Naive thymus-derived CD8-positive, alpha-beta T cell (primary cell): ENCODE data around the gene COPB1. TPM values are rescaled to one million over a fixed set of nuclear protein-coding genes. Genes with fewer than 3 reads are reported as not detected.

Source experiments
- ATAC-seq, 2 donors: fragments of 150-1000 bp; cut with Tn5 transposase in 1 of 2; sonication (Bioruptor Pico), chemical (Tn5 transposase) in 1 of 2; 1 replicate in 1 of 2; 2 replicates in 1 of 2; pipeline ENCODE4 v1.10.0; 2021; ENCODE audit warnings: mild to moderate bottlenecking in 2 of 2, moderate library complexity in 2 of 2
- POLR2A ChIA-PET: fragments of 350-600 bp; sonication (Branson Sonifier 250); formaldehyde crosslinking; loops from one replicate; lab custom pipeline; 2021; ENCODE audit warnings: antibody characterized with exemption; lab: Charles Lee
- DNase-seq, 10 donors: peaks; one replicate each; pipeline versions ENCODE4 v3.0.0 to v3.0.0-alpha.2; 2020 to 2022
- H3K27ac Mint-ChIP-seq, 10 donors: one replicate each; pipeline ENCODE4 v1.8.0; 2020 to 2022; ENCODE audit warnings: mild to moderate bottlenecking in 10 of 10, mixed read lengths in 10 of 10, moderate library complexity in 4 of 10, inconsistent platforms in 1 of 10
- H3K27me3 Mint-ChIP-seq, 5 donors: one replicate each; pipeline ENCODE4 v1.8.0; 2021 to 2022; ENCODE audit warnings: mixed read lengths in 5 of 5
- H3K36me3 Mint-ChIP-seq, 3 donors: one replicate each; pipeline ENCODE4 v1.8.0; 2020 to 2022; ENCODE audit warnings: mixed read lengths in 3 of 3, mild to moderate bottlenecking in 2 of 3, inconsistent platforms in 1 of 3
- H3K4me1 Mint-ChIP-seq, 4 donors: one replicate each; pipeline ENCODE4 v1.8.0; 2021 to 2022; ENCODE audit warnings: mixed read lengths in 4 of 4
- H3K4me3 Mint-ChIP-seq, 10 donors: one replicate each; pipeline ENCODE4 v1.8.0; 2020 to 2022; ENCODE audit warnings: mild to moderate bottlenecking in 10 of 10, mixed read lengths in 10 of 10, moderate library complexity in 6 of 10, inconsistent platforms in 1 of 10
- H3K9me3 Mint-ChIP-seq, 9 donors: one replicate each; pipeline ENCODE4 v1.8.0; 2020 to 2022; ENCODE audit warnings: mixed read lengths in 9 of 9, mild to moderate bottlenecking in 3 of 9, inconsistent platforms in 1 of 9, moderate library complexity in 1 of 9
- polyA plus RNA-seq, 3 donors: library from polyadenylated mRNA; unstranded; fragments of 300-500 nt; fragmentation: Illumina TruSeq; gene quantifications; one replicate each; pipeline ENCODE4 v1.2.3, GENCODE V29; 2021
- total RNA-seq, 8 experiments: library from RNA in 2 of 8; stranded (reverse) in 2 of 8; gene quantifications; one replicate each; pipeline ENCODE4 v1.2.3 and lab custom pipeline; 2021 to 2026

Gene COPB1
- total and polyA plus RNA-seq, 5 experiments from 2014 or later: 46.6 to 79.6 (median 67.7) TPM

- DNase-seq (no peak), ATAC-seq (no peak)
- Mint-ChIP-seq H3K9me3 (no peaks in the 10 kb centered on the region), H3K4me1 (peaks cover 0 to 36% (median 8%) of the 10 kb centered on the region in 4 donors), H3K27ac (peak overlapping the region in 1 of 10 donors; percentile 48), H3K36me3 (peaks cover 0 to 29% (median 0%) of the 10 kb centered on the region in 3 donors), H3K27me3 (no peaks in the 10 kb centered on the region), H3K4me3 (no peak overlapping the region)
- POLR2A ChIA-PET: no interaction called here
Measured at GRCh38 chr11:14449302-14449714, 50.3 kb downstream of the COPB1 start.

DNA sequence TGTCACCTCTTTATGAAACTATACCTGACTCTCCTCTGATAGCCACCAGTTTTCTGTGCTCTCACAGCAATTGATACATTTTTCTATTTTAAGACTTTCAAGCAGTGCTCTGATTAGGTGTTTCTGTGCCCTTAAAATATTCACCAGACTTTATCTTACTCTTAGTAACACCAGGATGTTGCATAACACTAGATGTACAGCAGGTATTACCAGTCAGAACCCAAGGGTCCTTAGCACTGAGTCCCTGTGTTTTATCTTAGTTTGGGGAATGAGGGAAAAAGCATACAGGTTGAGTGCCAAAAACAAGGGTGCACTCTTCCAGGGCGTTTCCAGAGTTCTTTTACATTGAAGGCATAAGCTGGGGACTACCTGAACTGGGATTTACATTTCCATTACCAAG, 51.4 kb downstream of the COPB1 start:
- POLR2A ChIA-PET: no interaction called here
- no peaks in the 10 kb centered on the region for H3K9me3 Mint-ChIP-seq

DNA sequence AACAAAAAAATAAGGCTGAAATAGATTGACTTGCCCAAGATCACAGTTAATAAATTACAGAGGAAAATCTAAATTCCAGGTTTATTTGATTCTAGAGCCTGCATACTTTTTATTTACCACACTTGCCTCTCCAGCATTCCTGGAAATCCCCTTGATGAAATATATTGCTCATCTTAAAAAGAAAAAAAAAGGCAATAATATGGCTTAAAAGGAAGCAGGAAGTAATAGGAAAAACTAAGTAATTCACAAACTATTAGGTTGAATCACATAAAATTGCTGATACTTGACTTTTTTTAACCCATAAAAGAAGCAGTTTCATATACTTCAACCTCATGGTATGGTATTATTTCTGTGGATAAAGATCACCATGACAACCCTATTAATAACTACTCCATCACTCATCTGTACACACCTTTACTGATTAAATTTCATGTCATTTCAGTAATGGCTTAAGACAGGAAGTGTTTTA, 52.9 kb downstream of the COPB1 start:
- Mint-ChIP-seq H3K4me3 (no peak overlapping the region), H3K36me3 (peaks cover 0 to 14% (median 5%) of the 10 kb centered on the region in 3 donors), H3K4me1 (peaks cover 0 to 30% (median 7%) of the 10 kb centered on the region in 4 donors), H3K27ac (peak overlapping the region in 1 of 10 donors; percentile 61), H3K9me3 (no peaks in the 10 kb centered on the region), H3K27me3 (no peaks in the 10 kb centered on the region)
- POLR2A ChIA-PET: no interaction called here
- DNase-seq: no peak
- ATAC-seq: no peak

More for the DNA sequence above, 51.4 kb downstream of the COPB1 start:
- Mint-ChIP-seq H3K27me3 (no peaks in the 10 kb centered on the region), H3K4me3 (no peak overlapping the region), H3K36me3 (peaks cover 0 to 27% (median 0%) of the 10 kb centered on the region in 3 donors), H3K4me1 (peaks cover 0 to 36% (median 8%) of the 10 kb centered on the region in 4 donors), H3K27ac (peak overlapping the region in 1 of 10 donors; percentile 41)
- DNase-seq (no peak), ATAC-seq (no peak)

- no peaks in the 10 kb centered on the region for H3K9me3 Mint-ChIP-seq
- H3K27me3 Mint-ChIP-seq: no peaks in the 10 kb centered on the region
- H3K4me3 Mint-ChIP-seq: no peak overlapping the region
- H3K27ac Mint-ChIP-seq: peak overlapping the region in 1 of 10 donors; percentile 22
- H3K36me3 Mint-ChIP-seq: peaks cover 0 to 7% (median 5%) of the 10 kb centered on the region in 3 donors
- POLR2A ChIA-PET: no interaction called here
- ATAC-seq (no peak), DNase-seq (no peak)
- H3K4me1 Mint-ChIP-seq: peaks cover 0 to 26% (median 8%) of the 10 kb centered on the region in 4 donors
Measured at GRCh38 chr11:14445542-14446530, 53.8 kb downstream of the COPB1 start.

GRCh38 chr11:14444441-14445189, 55.0 kb downstream of the COPB1 start:
- Mint-ChIP-seq H3K36me3 (peaks cover 0 to 5% (median 4%) of the 10 kb centered on the region in 3 donors), H3K27me3 (no peaks in the 10 kb centered on the region), H3K4me1 (peaks cover under 1 to 32% (median 8%) of the 10 kb centered on the region in 4 donors), H3K9me3 (no peaks in the 10 kb centered on the region), H3K4me3 (no peak overlapping the region), H3K27ac (no peak overlapping the region)
- DNase-seq (no peak), ATAC-seq (no peak)
- POLR2A ChIA-PET: no interaction called here

- no peak for DNase-seq
- H3K4me3 Mint-ChIP-seq: no peak overlapping the region
- H3K27ac Mint-ChIP-seq: no peak overlapping the region
- no peak for ATAC-seq
- POLR2A ChIA-PET: no interaction called here
- peaks cover 10 to 39% (median 17%) of the 10 kb centered on the region in 4 donors for H3K4me1 Mint-ChIP-seq
- H3K27me3 Mint-ChIP-seq: no peaks in the 10 kb centered on the region
- H3K9me3 Mint-ChIP-seq: no peaks in the 10 kb centered on the region
- H3K36me3 Mint-ChIP-seq: peaks cover 0 to 5% (median 4%) of the 10 kb centered on the region in 3 donors
Measured at GRCh38 chr11:14443638-14444037, 56.0 kb downstream of the COPB1 start.

DNA sequence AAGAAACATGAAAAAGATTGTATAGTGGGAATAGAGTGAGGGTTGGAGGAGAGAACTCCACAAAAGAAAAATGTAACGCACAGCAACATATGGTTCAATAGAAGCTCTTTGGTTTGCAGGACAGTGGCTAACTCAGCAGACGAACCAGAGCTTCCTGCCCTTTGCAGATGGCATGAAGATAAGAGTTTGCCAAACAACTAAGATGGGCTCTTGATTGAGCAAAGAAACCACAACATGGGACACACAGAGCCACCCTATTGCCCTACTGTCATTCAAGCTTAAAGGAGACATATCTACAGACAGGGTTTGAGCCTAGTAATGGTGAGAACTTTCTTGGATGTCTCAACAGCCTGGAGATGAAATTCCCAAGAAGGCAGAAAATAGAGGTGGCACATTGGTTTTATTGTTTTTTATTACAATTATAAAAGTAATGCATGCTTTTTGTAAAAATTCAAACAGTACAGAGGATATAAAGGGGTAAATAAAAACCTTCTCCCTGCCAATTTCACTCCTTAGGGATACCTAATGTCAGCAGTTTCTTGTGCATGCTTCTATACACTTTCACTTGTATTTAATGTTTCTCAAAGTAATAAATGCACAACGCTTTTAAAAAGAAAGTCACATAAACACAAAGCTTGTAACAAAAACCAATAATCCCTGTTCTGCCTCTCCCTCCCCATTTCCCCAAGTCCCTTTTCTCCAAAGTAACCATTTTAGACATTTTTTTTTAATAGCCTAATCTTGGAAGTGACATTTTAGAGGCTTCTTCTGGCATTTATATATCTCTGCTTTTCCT, 63.7 kb downstream of the COPB1 start:
- POLR2A ChIA-PET: interaction anchor here (0.6 kb wide), 1 partner anchor 19 kb away, joined by 3 read pairs; no protein-coding TSS in a partner anchor
- peaks cover 17 to 42% (median 28%) of the 10 kb centered on the region in 4 donors for H3K4me1 Mint-ChIP-seq
- no peak overlapping the region for H3K4me3 Mint-ChIP-seq
- peaks cover 6 to 16% (median 7%) of the 10 kb centered on the region in 3 donors for H3K36me3 Mint-ChIP-seq
- DNase-seq (peak in 1 of 10 donors; percentile 15), ATAC-seq (no peak)
- peak overlapping the region in 2 of 10 donors; percentile 19 to 40 for H3K27ac Mint-ChIP-seq
- H3K27me3 Mint-ChIP-seq: no peaks in the 10 kb centered on the region
- peaks cover 1 to 20% (median 10%) of the 10 kb centered on the region in 9 donors for H3K9me3 Mint-ChIP-seq

- POLR2A ChIA-PET: no interaction called here
- no peak overlapping the region for H3K4me3 Mint-ChIP-seq
- H3K27ac Mint-ChIP-seq: no peak overlapping the region
- H3K36me3 Mint-ChIP-seq: peaks cover 3 to 9% (median 7%) of the 10 kb centered on the region in 3 donors
- DNase-seq: no peak
- H3K9me3 Mint-ChIP-seq: peaks cover 0 to 9% (median 6%) of the 10 kb centered on the region in 9 donors
- no peak for ATAC-seq
- H3K27me3 Mint-ChIP-seq: no peaks in the 10 kb centered on the region
- no peaks in the 10 kb centered on the region for H3K4me1 Mint-ChIP-seq
Measured at GRCh38 chr11:14425621-14426020, 74.0 kb downstream of the COPB1 start.

DNA sequence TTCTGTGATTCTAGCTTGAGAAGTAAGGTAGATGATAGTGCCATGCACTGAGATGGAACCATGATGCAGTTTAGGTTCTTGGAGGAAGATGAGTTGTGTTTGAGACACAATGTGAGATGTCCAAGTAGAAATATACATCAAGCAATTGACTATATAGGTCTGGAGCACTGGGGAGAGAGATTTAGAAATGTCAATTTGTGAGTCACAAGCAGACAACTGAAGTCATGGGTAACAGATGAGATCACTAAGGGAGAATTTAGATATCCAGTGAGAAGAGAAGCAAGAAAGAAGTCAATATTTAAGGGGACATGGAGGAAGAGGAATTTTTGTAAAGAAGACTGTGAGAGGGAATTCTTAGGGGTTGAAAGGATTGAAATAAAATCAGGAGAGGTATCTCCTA, 75.5 kb downstream of the COPB1 start:
- no peaks in the 10 kb centered on the region for H3K9me3 Mint-ChIP-seq
- H3K4me3 Mint-ChIP-seq: no peak overlapping the region
- peaks cover 0 to 3% (median 3%) of the 10 kb centered on the region in 3 donors for H3K36me3 Mint-ChIP-seq
- POLR2A ChIA-PET: no interaction called here
- no peak for DNase-seq
- H3K4me1 Mint-ChIP-seq: no peaks in the 10 kb centered on the region
- no peak for ATAC-seq
- H3K27ac Mint-ChIP-seq: no peak overlapping the region
- H3K27me3 Mint-ChIP-seq: no peaks in the 10 kb centered on the region

DNA sequence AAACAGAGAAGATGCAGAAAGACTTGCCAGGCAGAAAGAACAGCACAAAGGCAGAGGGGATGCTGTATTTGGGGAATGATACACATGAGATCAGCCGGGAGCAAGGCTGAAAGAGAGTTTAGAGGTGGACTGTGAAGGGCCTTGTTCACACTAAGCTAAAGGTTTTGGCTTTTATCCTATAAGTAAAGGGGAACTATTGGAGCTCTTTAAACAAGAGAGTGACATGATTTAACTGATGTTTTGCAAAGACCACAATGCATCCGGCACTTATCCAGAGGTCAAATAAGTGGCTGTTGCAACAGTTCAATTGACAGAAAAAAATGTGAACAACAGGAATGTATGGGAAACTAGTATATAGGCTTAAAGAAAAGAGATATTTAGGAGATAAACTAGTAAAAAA, 76.0 kb downstream of the COPB1 start:
- H3K36me3 Mint-ChIP-seq: peaks cover 0 to 3% (median 3%) of the 10 kb centered on the region in 3 donors
- H3K4me1 Mint-ChIP-seq: peaks cover 0 to 2% (median 0%) of the 10 kb centered on the region in 4 donors
- POLR2A ChIA-PET: no interaction called here
- ATAC-seq (no peak), DNase-seq (no peak)
- no peaks in the 10 kb centered on the region for H3K27me3 Mint-ChIP-seq
- no peaks in the 10 kb centered on the region for H3K9me3 Mint-ChIP-seq
- no peak overlapping the region for H3K27ac Mint-ChIP-seq
- no peak overlapping the region for H3K4me3 Mint-ChIP-seq

- ATAC-seq: no peak
- Mint-ChIP-seq H3K4me3 (no peak overlapping the region), H3K9me3 (no peaks in the 10 kb centered on the region)
Measured at GRCh38 chr11:14422814-14423182, 76.8 kb downstream of the COPB1 start.

More at GRCh38 chr11:14422814-14423182, 76.8 kb downstream of the COPB1 start:
- Mint-ChIP-seq H3K36me3 (peaks cover 0 to 3% (median 3%) of the 10 kb centered on the region in 3 donors), H3K27ac (no peak overlapping the region), H3K27me3 (no peaks in the 10 kb centered on the region), H3K4me1 (peaks cover 0 to 2% (median under 1%) of the 10 kb centered on the region in 4 donors)
- POLR2A ChIA-PET: no interaction called here
- no peak for DNase-seq
